GM12892 (cell line): Measurements from ENCODE around the gene HOXA1.

Experiments
- DNase-seq: peaks from one replicate; pipeline ENCODE4 v3.0.0; 2011; ENCODE audit not compliant: insufficient read length
- FAIRE-seq: peaks from 2 replicates; lab custom pipeline; 2011; peaks lifted over from hg19 to GRCh38; lab: Jason Lieb, UNC
- POLR2A ChIP-seq: IDR thresholded peaks from 2 replicates; pipeline ENCODE4 v1.6.1; 2011; ENCODE audit warnings: low read depth, low read length, control low read depth
- POLR2AphosphoS5 ChIP-seq: IDR thresholded peaks from 2 replicates; pipeline ENCODE4 v1.6.1; 2011; ENCODE audit warnings: low read depth, low read length, control low read depth
- TAF1 ChIP-seq: IDR thresholded peaks from 2 replicates; pipeline ENCODE4 v1.6.1; 2011; ENCODE audit warnings: low read depth, mild to moderate bottlenecking, control low read depth, low read length, borderline replicate concordance

The HOXA1 gene

GRCh38 chr7:27123007-27123476 is 27.2 kb upstream of the HOXA1 start:
- TF ChIP-seq TAF1: no peak
- no peak for TF ChIP-seq POLR2A
- no peak for TF ChIP-seq POLR2AphosphoS5
- DNase-seq: no peak
- FAIRE-seq: no peak

DNA sequence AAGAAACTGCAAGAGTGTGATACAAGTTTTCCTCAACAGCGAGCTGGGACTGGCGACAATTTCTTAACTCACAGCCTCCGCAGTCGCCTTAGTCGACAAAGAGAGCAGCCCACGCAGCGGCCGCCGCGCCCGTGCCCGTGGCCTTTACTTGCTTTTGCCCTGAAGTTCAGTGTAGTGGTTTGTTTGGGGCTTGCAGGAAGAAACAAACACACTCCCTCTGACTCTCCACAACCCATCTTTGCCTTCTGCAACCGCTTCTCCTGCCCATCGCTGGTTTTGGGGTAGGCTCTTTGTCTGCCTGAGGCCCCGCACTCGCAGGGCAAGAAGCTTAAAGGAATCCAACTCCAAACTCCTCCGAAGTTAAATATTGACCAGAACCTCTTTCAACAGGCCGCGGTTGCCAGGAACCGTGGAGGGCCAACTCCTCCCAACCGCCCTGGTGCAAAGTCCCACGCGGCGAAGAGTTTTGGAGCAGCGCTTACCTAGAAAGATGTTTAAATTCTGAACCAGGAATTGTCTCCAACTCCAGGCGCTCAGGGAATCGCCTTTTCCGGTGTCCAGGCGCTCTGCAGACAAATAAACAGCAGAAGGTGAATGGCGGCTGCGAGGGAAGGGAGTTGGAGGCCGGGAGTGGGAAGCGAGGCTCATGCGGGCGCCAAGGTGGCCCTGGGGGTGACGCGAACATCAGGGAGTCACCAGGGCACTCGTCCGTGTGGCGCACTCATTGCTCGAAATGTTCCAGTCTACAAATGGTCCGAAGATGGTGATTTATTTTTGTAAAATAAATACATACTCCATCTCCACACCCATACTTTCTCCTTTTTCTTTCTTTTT is 26.5 kb upstream of the HOXA1 start:
- TF ChIP-seq POLR2AphosphoS5 (no peak), POLR2A (no peak), TAF1 (no peak)
- DNase-seq (no peak), FAIRE-seq (no peak)

DNA sequence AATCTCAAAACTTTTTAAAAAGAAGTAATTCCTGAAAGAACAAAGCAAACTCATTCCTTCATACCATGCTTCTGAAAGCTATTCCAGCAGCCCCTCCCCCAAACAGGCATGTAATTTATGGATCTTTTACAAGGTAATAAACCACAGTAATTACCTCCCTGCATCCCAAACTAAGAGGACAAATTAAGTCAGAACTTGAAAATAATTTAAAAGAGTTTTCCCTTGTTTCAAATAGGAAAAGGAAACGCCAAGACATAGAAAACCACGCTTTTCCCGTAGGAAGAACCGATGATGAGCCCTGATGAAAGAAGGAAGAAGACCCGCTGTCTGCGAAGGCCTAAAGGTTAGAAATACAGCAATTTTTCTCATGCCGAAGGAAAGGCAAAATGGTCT is 25.9 kb upstream of the HOXA1 start:
- no peak for TF ChIP-seq POLR2AphosphoS5
- no peak for TF ChIP-seq TAF1
- FAIRE-seq: no peak
- DNase-seq: no peak

DNA sequence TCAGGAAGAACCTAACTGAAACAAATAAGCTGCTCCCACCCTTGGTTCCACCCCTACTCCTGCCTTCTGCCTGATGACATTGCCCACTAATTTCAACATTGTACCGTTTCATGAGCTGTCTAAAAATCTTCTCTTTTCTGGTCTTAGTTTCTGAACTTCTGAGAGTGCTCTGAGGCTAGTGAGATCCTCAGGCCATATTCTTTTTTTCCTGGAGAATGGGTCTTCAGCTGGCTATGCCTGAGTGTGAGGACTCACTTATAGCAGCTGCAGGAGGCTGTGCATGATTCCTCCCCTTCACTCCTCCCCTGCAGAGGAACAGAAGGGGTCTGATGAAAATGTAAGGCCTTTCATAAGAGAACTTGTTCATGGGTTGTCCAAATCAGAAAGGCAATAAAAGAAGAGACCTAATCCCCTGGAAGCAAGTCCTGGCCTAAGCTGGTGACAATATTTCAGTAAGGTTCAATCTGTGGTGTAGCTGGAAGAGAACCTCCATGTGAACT is 23.7 kb upstream of the HOXA1 start:
- FAIRE-seq (no peak), DNase-seq (no peak)
- TF ChIP-seq POLR2AphosphoS5: no peak

- DNase-seq (no peak), FAIRE-seq (no peak)
- TF ChIP-seq POLR2A: no peak
- TF ChIP-seq TAF1: no peak
Observed at GRCh38 chr7:27118580-27118979, 22.8 kb upstream of the HOXA1 start.

GRCh38 chr7:27117887-27118491 is 22.2 kb upstream of the HOXA1 start:
- no peak for FAIRE-seq

DNA sequence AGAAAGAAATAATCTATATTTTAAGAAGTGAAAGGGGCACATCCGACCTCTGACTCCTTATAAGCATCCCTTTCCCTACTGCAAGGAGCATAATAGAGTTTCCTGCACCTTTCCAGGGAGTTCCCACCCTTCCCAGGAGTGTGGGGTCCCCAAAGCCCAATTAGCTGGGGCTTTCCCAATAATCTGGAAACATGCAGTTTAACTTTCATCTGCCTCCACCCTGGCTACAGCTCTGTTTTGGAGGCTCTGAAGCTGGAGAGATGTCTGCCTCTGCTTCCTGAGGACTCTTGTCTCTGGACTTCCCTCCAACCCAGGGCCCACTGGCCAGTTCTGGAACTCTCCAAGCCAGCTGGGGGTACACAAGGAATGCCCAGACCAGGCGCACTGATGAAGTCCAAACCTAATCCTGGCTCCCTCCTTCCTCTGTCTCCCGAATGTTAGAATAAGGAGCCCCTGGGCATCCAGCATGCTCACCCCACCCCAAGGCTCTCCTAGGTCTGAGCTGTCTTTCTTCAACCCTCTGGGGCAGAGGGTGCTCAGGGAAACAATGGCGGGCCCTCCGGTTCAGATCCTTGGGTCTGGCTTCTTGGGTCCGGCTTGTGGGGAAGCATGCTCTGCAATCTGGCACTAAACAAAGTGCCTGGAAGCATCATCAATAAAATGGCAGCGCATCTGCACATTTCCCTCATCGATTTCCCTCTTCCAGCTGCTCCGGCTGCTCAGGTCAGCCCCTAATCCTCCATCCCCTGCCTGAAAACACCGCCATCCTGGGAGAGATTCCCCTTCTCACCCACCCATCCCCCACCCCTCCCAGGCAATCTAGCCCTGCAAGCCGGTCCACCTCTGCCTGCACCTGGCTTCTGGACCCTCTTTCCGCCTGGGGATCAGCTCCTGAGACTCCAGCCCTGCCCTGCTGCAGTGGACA is 21.4 kb upstream of the HOXA1 start:
- FAIRE-seq (no peak), DNase-seq (no peak)
- TF ChIP-seq POLR2A (no peak), TAF1 (no peak), POLR2AphosphoS5 (no peak)

More at GRCh38 chr7:27117887-27118491, 22.2 kb upstream of the HOXA1 start:
- no peak for TF ChIP-seq POLR2A
- DNase-seq: no peak

GRCh38 chr7:27116031-27116961 is 20.5 kb upstream of the HOXA1 start:
- no peak for TF ChIP-seq POLR2AphosphoS5
- TF ChIP-seq POLR2A: no peak
- TF ChIP-seq TAF1: no peak
- FAIRE-seq (no peak), DNase-seq (no peak)

DNA sequence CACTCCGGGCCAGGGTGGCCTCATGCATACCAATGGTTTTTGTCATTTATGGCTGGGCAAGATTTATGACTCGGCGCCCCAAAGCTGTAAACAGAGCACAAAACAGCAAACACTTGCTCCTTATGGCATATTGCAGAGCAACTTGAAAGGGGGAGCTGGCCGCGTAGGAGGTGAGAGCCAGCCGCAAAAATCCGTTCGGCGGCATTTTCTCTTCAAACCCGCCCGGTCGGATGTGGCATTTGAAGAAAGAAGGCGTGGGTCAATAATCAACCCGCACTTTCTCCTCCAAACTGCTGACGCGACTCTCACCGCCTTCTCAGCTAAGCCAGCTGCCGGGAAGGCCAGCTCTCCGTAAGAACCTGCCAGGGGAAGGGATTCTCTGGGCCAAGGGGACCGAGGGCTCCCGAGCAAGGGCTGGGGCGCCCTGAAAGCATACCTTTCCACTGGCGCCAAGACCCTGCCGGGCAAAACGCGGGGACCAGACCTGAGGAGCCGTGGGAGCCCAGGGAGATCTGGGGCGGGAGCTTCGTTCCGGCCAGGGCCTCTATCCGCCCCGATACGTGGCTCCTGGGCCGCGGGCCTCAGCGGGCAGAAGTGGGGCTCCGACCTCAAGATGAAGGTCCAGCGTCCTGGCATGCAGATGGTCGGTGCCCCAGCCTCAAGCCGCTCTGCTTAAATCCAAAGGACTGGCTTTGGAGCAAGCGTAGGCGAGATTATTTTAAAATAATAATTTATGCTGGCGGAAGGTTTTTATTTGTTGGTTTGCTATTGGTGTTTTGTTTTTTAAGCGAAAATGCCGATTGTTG is 19.6 kb upstream of the HOXA1 start:
- TF ChIP-seq TAF1 (no peak), POLR2AphosphoS5 (no peak), POLR2A (no peak)
- FAIRE-seq: no peak
- DNase-seq: no peak

- TF ChIP-seq POLR2A: no peak
- no peak for TF ChIP-seq POLR2AphosphoS5
- no peak for TF ChIP-seq TAF1
Observed at GRCh38 chr7:27114881-27115220, 19.1 kb upstream of the HOXA1 start.

More at GRCh38 chr7:27114881-27115220, 19.1 kb upstream of the HOXA1 start:
- DNase-seq (no peak), FAIRE-seq (no peak)
